Activated T-helper 1 cell treated with Interleukin-2 at 50 U/mL for 16 hours (primary cell): ENCODE results near the gene HCN2.
"Not testable (repeated sequence)": the region's sequence is repeated elsewhere in the genome, so short reads cannot be mapped to it uniquely, and the experiment has no call there.

Source experiments
- DNase-seq: peaks from one replicate; pipeline ENCODE4 v3.0.0-alpha.2; 2020; ENCODE audit warnings: low read depth

Gene HCN2

GRCh38 chr19:621191-621590 is 31.5 kb downstream of the HCN2 start:
- DNase-seq: not testable (repeated sequence)

- no peak for DNase-seq
Observed at GRCh38 chr19:621819-622218, 32.1 kb downstream of the HCN2 start.

DNA sequence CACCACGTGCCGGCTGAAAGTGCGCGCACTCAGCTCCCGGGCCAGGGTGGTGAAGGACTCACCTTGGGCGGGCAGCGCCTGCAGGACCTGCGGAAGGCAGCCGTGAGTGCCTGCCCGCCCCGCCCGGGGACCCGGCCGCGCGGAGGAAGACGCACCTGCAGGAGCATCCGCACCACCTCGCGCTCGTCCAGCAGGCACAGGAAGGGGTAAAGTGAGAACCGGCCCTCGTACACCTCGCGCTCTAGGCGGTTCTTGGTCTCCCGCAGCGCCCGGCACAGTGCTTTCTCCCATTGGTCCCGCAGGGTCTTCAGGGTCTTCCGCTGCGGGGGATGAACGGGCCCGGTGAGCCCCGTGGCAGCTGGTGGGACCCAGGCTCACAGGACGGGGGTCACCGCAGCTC is 33.0 kb downstream of the HCN2 start:
- no peak for DNase-seq

DNA sequence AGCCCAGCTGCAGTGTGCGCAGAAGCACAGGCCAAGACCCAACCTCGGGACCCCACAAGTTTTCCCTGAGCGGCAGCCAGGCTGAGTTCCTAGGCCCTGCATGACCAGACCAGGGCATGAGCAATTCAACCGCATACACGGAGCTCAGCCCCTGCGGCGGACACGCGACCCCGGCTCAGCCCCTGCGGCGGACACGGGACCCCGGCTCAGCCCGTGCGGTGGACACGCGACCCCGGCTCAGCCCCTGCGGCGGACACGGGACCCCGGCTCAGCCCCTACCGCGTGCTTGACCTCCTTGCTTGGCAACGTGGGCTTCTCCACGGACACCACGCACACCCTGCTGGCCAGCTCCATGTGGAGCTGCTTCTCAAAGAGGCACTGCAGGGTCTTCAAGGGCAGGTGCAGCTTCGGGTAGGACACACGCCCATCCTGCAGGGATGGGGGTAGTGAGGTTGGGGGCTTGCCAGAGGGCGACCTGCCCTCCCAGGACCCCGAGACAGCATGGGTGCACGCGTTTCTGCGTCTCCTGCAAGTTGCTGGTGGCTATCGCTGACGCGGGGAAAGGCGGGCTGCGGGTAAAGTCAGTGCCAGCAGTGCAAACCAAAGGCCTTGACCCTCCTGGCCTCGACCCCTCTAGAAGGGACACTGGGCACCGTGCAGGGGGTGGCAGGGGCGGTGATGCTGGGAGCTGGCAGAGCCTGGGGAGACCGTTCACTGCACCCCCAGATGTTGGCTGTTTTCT is 33.7 kb downstream of the HCN2 start:
- DNase-seq: no peak

GRCh38 chr19:623974-624373 is 34.3 kb downstream of the HCN2 start:
- DNase-seq: no peak

- DNase-seq: no peak
Observed at GRCh38 chr19:624433-625109, 34.9 kb downstream of the HCN2 start.

- no peak for DNase-seq
Observed at GRCh38 chr19:625257-625656, 35.6 kb downstream of the HCN2 start.

DNA sequence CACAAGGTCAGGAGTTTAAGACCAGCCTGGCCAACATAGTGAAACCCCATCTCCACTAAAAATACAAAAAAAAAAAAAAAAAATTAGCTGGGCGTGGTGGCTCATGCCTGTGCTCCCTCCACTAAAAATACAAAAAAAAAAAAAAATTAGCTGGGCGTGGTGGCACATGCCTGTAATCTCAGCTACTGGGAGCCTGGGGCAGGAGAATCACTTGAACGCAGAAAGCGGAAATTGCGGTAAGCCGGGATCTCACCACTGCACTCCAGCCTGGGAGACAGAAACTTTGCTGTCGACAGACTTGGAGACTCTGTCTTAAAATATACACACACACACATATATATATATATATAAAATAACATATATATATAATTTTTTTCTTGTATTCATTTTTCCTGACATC is 36.9 kb downstream of the HCN2 start:
- not testable (repeated sequence) for DNase-seq

GRCh38 chr19:628168-628567 is 38.5 kb downstream of the HCN2 start:
- DNase-seq: no peak

DNA sequence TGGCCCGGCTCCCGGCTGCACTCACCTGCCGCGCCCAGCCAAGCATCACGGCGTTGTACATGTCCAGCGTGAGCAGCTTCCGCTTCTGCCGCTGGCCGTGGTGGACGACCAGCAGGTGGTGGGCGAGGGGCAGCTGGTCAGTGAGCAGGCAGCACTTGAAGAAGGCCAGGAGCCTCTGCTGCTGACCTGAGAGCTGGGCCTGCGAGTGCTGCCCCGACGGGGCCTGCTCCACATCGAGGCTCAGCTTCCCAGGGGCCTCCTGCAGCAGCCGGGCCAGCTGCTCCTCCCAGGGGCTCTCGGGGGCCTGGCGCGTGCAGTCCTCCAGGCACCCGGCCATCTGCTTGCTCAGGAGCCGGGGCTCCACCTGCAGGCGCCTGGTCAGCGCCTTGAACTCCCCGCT is 39.8 kb downstream of the HCN2 start:
- not testable (repeated sequence) for DNase-seq

DNA sequence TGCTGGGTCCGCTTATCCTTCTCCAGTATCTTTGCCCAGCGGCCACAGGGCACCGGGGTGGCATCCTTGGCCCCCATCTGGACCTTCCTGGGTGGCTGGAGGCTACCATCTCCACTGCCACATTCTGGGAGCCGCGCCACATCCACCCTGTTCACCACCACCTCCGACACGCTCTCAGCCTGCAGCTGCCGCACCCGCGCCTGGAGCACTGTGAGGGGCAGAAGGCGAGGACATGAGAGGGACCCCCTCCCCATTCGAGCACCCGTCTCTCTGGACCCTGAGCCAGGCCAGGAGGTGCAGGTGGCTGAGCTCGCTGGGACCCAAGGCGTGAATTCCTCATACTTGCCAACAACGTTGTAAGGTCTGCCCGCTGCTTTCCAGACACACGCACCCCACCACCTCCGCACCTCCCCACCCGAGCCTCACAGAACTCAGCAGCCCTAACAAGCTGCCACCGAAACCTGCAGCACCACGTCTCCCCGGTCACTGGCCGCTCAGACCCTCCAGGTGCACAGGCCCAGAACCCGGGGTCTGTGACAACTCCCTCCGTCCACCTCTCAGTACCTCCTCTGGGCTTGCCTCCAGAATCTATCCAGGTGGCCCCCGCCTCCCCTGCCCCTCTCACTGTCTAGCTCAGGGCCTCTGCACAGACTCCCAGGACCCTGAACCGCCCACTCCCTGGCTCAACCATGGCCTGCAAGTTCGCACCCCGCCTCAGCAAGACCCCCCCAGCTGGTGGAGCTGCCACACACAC is 40.5 kb downstream of the HCN2 start:
- no peak for DNase-seq

GRCh38 chr19:632579-633067 is 42.9 kb downstream of the HCN2 start:
- DNase-seq: no peak

DNA sequence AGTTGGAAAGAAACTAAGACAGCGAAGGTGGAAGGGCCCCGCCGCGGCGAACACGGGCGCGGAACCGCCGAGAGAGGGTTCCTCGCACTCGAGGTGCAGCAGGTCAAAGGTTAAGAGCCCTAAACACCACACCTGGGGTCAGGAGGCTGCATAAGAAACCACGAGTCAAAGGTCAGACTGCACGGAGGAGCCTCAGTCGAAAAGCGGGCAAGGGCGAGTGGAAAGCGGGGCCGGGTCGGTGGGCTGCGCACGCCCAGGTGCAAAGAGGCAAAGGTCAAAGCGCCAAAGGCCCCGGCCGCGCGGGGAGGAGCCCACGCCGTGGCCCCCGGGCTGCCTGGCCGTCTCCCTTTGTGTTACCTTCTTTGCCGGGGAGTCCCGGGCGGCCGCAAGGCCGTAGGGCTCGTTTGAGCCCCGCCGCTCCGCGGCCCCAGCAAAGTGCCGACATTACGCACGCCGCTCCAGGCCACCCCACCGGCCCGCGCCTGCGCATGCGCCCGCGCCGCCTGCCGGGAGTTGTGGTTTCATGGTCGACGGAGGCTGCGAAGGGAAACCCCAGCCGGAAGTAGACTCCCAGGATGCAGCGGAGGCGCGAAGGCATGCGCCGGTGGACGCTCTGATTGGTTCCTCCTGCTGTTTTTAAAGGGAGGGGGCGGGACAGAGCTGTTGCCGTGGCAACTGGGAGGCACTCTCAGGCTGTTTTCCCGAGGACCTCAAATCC is 43.5 kb downstream of the HCN2 start, which contains the start of gene POLRMT:
Gene POLRMT, minus strand, starts transcription at position 470 of the 718 bp plus-strand sequence. Its CDS starts 25 bp downstream, at position 445.
- DNase-seq: peak; percentile 94

- DNase-seq: no peak
Observed at GRCh38 chr19:633786-634639, 44.3 kb downstream of the HCN2 start.

DNA sequence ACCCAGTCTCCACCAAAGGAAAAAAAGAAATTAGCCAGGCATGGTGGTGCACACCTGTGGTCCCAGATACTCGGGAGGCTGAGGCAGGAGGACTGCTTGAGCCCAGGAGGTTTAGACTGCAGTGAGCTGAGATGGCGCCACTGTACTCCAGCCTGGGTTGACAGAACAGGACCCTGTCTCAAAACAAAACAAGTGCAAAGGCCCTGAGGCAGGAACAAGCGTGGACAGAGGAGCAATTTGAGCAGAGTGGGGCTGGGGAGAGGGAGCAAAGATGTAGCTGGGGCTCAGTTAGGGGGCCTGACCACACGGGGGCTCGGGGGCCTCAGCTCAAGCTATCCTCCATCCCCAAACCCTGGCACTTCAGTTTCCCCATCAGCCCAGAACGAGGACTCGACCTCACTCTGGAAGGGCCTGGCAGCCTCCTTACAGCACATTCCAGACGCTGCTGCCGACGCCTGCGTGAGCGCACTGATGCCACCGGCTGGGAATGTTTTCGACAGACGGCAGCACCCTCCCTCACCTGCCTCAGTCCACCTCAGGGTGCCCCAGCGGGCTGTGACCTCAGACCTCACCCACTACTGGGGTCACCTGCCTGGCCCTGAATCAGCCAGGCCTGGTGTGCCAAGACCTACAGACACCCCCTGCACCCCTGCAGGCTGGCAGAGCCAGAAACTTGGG is 45.4 kb downstream of the HCN2 start:
- no peak for DNase-seq

GRCh38 chr19:638906-639252 is 49.2 kb downstream of the HCN2 start:
- DNase-seq: no peak

DNA sequence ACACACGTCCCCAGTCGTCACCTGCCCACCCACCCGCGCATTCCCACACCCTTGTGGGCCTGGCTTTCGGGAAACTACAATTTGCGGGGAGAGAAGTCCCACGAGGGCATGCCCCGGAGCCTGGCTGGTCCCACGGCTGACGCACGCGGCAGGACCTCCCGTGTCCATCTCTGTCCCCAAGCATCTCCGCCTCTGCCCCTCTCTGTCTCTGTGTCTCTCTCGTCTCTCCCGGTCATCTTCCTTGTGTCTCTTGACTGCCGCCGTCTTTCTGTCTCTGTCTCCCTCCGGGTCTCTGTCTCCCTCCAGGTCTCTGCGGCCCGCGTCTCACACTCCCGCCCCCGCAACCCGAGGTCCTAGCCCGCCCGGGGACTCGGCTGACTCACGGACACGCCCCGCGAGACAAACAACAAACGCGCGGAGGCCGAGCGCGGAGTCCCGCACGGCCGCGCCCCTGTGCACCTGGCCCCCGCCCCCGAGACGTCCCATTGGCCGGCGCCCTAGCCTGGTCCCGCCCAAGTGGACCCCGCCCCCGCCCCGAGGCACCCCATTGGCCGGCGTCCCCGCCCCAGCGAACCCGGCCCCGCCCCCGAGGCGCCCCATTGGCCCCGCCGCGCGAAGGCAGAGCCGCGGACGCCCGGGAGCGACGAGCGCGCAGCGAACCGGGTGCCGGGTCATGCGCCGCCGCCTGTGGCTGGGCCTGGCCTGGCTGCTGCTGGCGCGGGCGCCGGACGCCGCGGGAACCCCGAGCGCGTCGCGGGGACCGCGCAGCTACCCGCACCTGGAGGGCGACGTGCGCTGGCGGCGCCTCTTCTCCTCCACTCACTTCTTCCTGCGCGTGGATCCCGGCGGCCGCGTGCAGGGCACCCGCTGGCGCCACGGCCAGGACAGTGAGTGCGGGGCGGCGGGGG is 49.8 kb downstream of the HCN2 start, which contains the start of gene FGF22:
Gene FGF22, plus strand, starts transcription at position 627 of the 908 bp plus-strand sequence. Its CDS starts 47 bp downstream, at position 674.
- peak; percentile 98 for DNase-seq

- DNase-seq: no peak
Observed at GRCh38 chr19:640161-640558, 50.5 kb downstream of the HCN2 start.

GRCh38 chr19:640606-641189 is 51.0 kb downstream of the HCN2 start:
- DNase-seq: no peak
